IMR-90 (cell line): Measurements from ENCODE around the gene FRK. TPM values are rescaled to one million over a fixed set of nuclear protein-coding genes. Genes with fewer than 3 reads are reported as not detected.

ENCODE experiments used
- ATAC-seq: fragments of 200-7000 bp; cut with Tn5 transposase; 2 replicates; pipeline ENCODE4 v1.9.1; 2020; ENCODE audit warnings: low read depth, mild to moderate bottlenecking, moderate library complexity
- BruUV-seq: library from RNA; stranded (reverse); fragments of 400-500 nt; replicated peaks from 2 replicates; lab custom pipeline; 2021; lab: Mats Ljungman, UMichigan
- CTCF ChIA-PET: fragments of 300-600 bp; formaldehyde crosslinking; extraction: SDS; loops from one replicate; lab custom pipeline; 2021; ENCODE audit warnings: antibody characterized with exemption; lab: Yijun Ruan, JAX
- POLR2A ChIA-PET: fragments of 300-600 bp; sonication (Branson Sonifier 250); formaldehyde crosslinking; loops from one replicate; lab custom pipeline; 2022; ENCODE audit warnings: antibody characterized with exemption; ENCODE audit not compliant: unreplicated experiment; lab: Charles Lee
- DNase-seq: peaks from one replicate; pipeline ENCODE4 v3.0.0; 2013
- H2AFZ ChIP-seq: replicated peaks from 2 replicates; pipeline ENCODE3; 2013; ENCODE audit warnings: low read length, mild to moderate bottlenecking; ENCODE audit not compliant: poor library complexity
- H2AK5ac ChIP-seq: 2 replicates; pipeline ENCODE4 v1.6.1; 2013; ENCODE audit warnings: low read depth, low read length, inconsistent platforms
- H2AK9ac ChIP-seq: replicated peaks from 2 replicates; pipeline ENCODE3; 2013; ENCODE audit warnings: mild to moderate bottlenecking, low read depth, low read length, moderate library complexity; ENCODE audit not compliant: poor library complexity
- H2BK120ac ChIP-seq: 2 replicates; pipeline ENCODE4 v1.6.1; 2013; ENCODE audit warnings: low read depth, low read length, inconsistent platforms
- H2BK15ac ChIP-seq: 3 replicates; pipeline ENCODE4 v1.6.1; 2013; ENCODE audit warnings: low read depth, low read length, inconsistent platforms
- H2BK20ac ChIP-seq: 2 replicates; pipeline ENCODE4 v1.6.1; 2013; ENCODE audit warnings: low read depth, mild to moderate bottlenecking, inconsistent platforms, low read length, moderate library complexity
- H2BK5ac ChIP-seq: 2 replicates; pipeline ENCODE4 v1.6.1; 2013; ENCODE audit warnings: mild to moderate bottlenecking, low read depth, low read length, inconsistent platforms; ENCODE audit not compliant: poor library complexity, severe bottlenecking
- H3K14ac ChIP-seq: replicated peaks from 2 replicates; pipeline ENCODE4 v1.6.1; 2013; ENCODE audit warnings: low read depth, low read length, inconsistent platforms
- H3K18ac ChIP-seq: 2 replicates; pipeline ENCODE4 v1.6.1; 2013; ENCODE audit warnings: low read depth, low read length, control low read depth
- H3K23ac ChIP-seq: 2 replicates; pipeline ENCODE4 v1.6.1; 2013; ENCODE audit warnings: low read depth, low read length, inconsistent platforms
- H3K27ac ChIP-seq: 2 replicates; pipeline ENCODE4 v1.5.1; 2013; ENCODE audit warnings: mild to moderate bottlenecking, control low read depth, low read length; ENCODE audit not compliant: insufficient read depth
- H3K27me3 ChIP-seq: 2 replicates; pipeline ENCODE4 v1.6.1; 2013; ENCODE audit warnings: low read length; ENCODE audit not compliant: control insufficient read depth, insufficient read depth
- H3K36me3 ChIP-seq: 2 replicates; pipeline ENCODE4 v1.6.1; 2013; ENCODE audit warnings: low read length, mixed read lengths; ENCODE audit not compliant: control insufficient read depth, insufficient read depth
- H3K4ac ChIP-seq: 2 replicates; pipeline ENCODE4 v1.6.1; 2013; ENCODE audit warnings: low read depth, low read length, inconsistent platforms
- H3K4me1 ChIP-seq: 2 replicates; pipeline ENCODE4 v1.6.1; 2013; ENCODE audit warnings: low read length, mixed read lengths; ENCODE audit not compliant: control insufficient read depth, insufficient read depth
- H3K4me2 ChIP-seq: 2 replicates; pipeline ENCODE4 v1.6.1; 2013; ENCODE audit warnings: low read depth, mild to moderate bottlenecking, control low read depth, low read length, moderate library complexity
- H3K4me3 ChIP-seq: 2 replicates; pipeline ENCODE4 v1.5.1; 2013; ENCODE audit warnings: low read depth, mild to moderate bottlenecking, control low read depth, low read length, moderate library complexity; ENCODE audit not compliant: insufficient read depth
- H3K56ac ChIP-seq: 2 replicates; pipeline ENCODE4 v1.6.1; 2013; ENCODE audit warnings: low read length, inconsistent platforms; ENCODE audit not compliant: insufficient read depth; ENCODE audit errors: extremely low read depth
- H3K79me1 ChIP-seq, 2 experiments: 2 replicates each; pipeline ENCODE4 v1.6.1; 2013; ENCODE audit warnings: low read length in 2 of 2, inconsistent platforms in 1 of 2, low read depth in 1 of 2
- H3K9ac ChIP-seq: 2 replicates; pipeline ENCODE4 v1.6.1; 2013; ENCODE audit warnings: low read depth, low read length, control low read depth
- H3K9me1 ChIP-seq: 2 replicates; pipeline ENCODE4 v1.6.1; 2013; ENCODE audit warnings: low read length, inconsistent platforms; ENCODE audit not compliant: insufficient read depth
- H3K9me3 ChIP-seq: 2 replicates; pipeline ENCODE4 v1.6.1; 2013; ENCODE audit warnings: low read length; ENCODE audit not compliant: control insufficient read depth, insufficient read depth
- H4K20me1 ChIP-seq: 2 replicates; pipeline ENCODE4 v1.6.1; 2013; ENCODE audit warnings: low read length, inconsistent platforms; ENCODE audit not compliant: insufficient read depth
- H4K5ac ChIP-seq: 2 replicates; pipeline ENCODE4 v1.6.1; 2013; ENCODE audit warnings: mild to moderate bottlenecking, low read depth, low read length, control low read depth
- H4K8ac ChIP-seq, 2 experiments: 2 replicates each; pipeline ENCODE4 v1.6.1; 2013; ENCODE audit warnings: low read depth in 2 of 2, low read length in 2 of 2, control low read depth in 1 of 2, inconsistent platforms in 1 of 2
- H4K91ac ChIP-seq: 2 replicates; pipeline ENCODE4 v1.6.1; 2013; ENCODE audit warnings: low read depth, low read length, inconsistent platforms; ENCODE audit not compliant: insufficient read depth
- BHLHE40 ChIP-seq: fragments of 150-350 bp; IDR thresholded peaks from 2 replicates; pipeline ENCODE4 v1.6.1; 2016; ENCODE audit warnings: mild to moderate bottlenecking, low read depth, low read length
- CEBPB ChIP-seq: IDR thresholded peaks from 2 replicates; pipeline ENCODE4 v1.6.1; 2012; ENCODE audit warnings: low read depth, low read length, improper control_type of control experiment
- CHD1 ChIP-seq: IDR thresholded peaks from 2 replicates; pipeline ENCODE4 v1.6.1; 2012; ENCODE audit warnings: low read depth, low read length, improper control_type of control experiment
- FOS ChIP-seq: fragments of 150-350 bp; IDR thresholded peaks from 2 replicates; pipeline ENCODE4 v1.6.1; 2016; ENCODE audit warnings: low read depth, low read length
- MAZ ChIP-seq: IDR thresholded peaks from 2 replicates; pipeline ENCODE4 v1.6.1; 2012; ENCODE audit warnings: low read depth, mild to moderate bottlenecking, low read length, improper control_type of control experiment, moderate library complexity, borderline replicate concordance
- NFE2L2 ChIP-seq: fragments of 150-350 bp; IDR thresholded peaks from 2 replicates; pipeline ENCODE4 v1.6.1; 2016; ENCODE audit warnings: low read depth, mild to moderate bottlenecking, low read length
- RAD21 ChIP-seq: IDR thresholded peaks from 2 replicates; pipeline ENCODE4 v1.6.1; 2012; ENCODE audit warnings: low read length, improper control_type of control experiment
- RFX5 ChIP-seq: IDR thresholded peaks from 2 replicates; pipeline ENCODE4 v1.8.0; 2012; ENCODE audit warnings: low read depth, mild to moderate bottlenecking, low read length, moderate library complexity
- SMC3 ChIP-seq: fragments of 150-350 bp; IDR thresholded peaks from 2 replicates; pipeline ENCODE4 v1.6.1; 2016; ENCODE audit warnings: low read depth, mild to moderate bottlenecking, antibody characterized with exemption, low read length, moderate library complexity
- WGBS, 2 experiments: methylation state at CpG; one replicate each; pipeline versions ENCODE4 v1.1.5 to v1.1.7; 2013; ENCODE audit warnings: missing lambda C conversion rate in 2 of 2; ENCODE audit not compliant: insufficient read length in 1 of 2; ENCODE audit errors: extremely low coverage in 2 of 2; 5-methylcytosine and 5-hydroxymethylcytosine counted together
- dilution Hi-C: fragments of 300-500 bp; cut with HindIII; formaldehyde crosslinking; loops from one replicate; pipeline ENCODE4 v1.14.3; 2018; ENCODE audit warnings: low sequenced_read_pairs; ENCODE audit not compliant: unreplicated experiment
- in situ Hi-C: fragments of 300-500 bp; cut with MboI; formaldehyde crosslinking; loops from 3 replicates; pipeline ENCODE4 v1.14.3; 2019; ENCODE audit warnings: low sequenced_read_pairs, inconsistent platforms, mixed read lengths
- intact Hi-C: fragments of 100-400 bp; cut with micrococcal nuclease; formaldehyde crosslinking; loops from 2 replicates; pipeline ENCODE4 v1.10.0; 2022
- polyA plus RNA-seq, 3 experiments: library from polyadenylated mRNA; depleted of rRNA; stranded (reverse); fragments of >200 nt; gene quantifications; 2 replicates each; pipeline ENCODE4 v1.2.3, GENCODE V29; 2012; ENCODE audit warnings: low replicate concordance in 1 of 3
- total RNA-seq: library from RNA; depleted of rRNA; stranded (reverse); fragments of >200 nt; gene quantifications from 2 replicates; pipeline ENCODE4 v1.2.3, GENCODE V29; 2012
- TF ChIP-seq, protein P1 (sequence below): fragments of 150-350 bp; IDR thresholded peaks from 2 replicates; pipeline ENCODE4 v1.6.1; 2016; ENCODE audit warnings: low read depth, mild to moderate bottlenecking, low read length, moderate library complexity, borderline replicate concordance
- TF ChIP-seq, protein P2 (sequence below): conservative IDR thresholded peaks from 2 replicates; pipeline ENCODE4 v1.5.1; 2012; ENCODE audit warnings: mild to moderate bottlenecking, low read depth, low read length, improper control_type of control experiment

The FRK gene
- total and polyA plus RNA-seq, 2 of the 4 experiments (the other 2 are of a cell fraction), result under 0.01 to 0.02 TPM

DNA sequence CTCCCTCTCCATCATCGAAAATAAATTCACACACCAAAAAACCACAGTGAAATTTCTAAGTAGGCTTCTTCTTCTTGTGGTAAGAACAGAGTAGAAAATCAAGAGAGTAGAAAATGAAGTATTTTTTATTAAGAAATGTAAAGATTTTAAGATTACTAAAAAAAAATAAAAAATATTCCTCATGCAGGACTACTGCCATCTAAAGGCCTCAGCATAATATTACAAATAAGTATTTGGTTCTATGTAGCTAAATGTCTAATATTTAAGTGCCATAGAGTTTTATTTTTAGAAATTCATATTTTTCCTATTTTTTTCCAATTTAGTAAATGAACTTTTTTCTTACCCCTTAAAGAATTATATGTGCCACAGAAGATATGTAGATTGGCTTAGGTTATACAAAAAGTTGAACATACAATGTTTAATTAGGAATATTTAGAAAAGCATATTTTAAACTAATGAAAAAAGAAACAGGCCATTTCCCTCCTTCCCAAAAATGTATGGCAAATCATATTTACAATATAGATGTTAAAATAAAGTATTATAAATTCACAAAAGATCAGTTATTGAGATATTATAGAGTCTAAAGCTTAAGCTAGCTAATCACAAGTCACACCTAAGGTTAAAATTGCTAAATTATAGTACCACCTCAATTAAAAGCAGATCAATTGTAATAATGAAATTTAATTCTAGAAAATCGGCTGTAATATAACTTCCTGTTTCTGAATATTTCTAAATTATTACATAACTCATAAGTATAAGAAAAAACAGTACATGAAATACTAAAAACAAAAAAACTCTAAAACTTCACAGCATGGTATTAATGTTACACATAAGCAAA lies 36.5 kb upstream of the FRK start:
- Histone ChIP-seq H2BK120ac (no peak overlapping the region), H3K36me3 (no peaks in the 10 kb centered on the region), H4K8ac (no peak overlapping the region), H3K18ac (no peak overlapping the region), H3K4me2 (no peak overlapping the region), H3K56ac (no peak overlapping the region), H3K27me3 (no peaks in the 10 kb centered on the region), H3K27ac (no peak overlapping the region), H2AFZ (no peak overlapping the region), H3K23ac (no peak overlapping the region), H3K79me1 (peaks cover 6 to 8% of the 10 kb centered on the region in 2 experiments; a peak in 3 of 4 replicates), H3K9me1 (no peaks in the 10 kb centered on the region), H2AK9ac (no peak overlapping the region), H3K9me3 (peaks cover 4% of the 10 kb centered on the region), H3K9ac (no peak overlapping the region), H3K4me3 (no peak overlapping the region), H3K4ac (no peak overlapping the region), H4K5ac (no peak overlapping the region), H2BK5ac (no peak overlapping the region), H3K14ac (no peak overlapping the region), H4K20me1 (no peaks in the 10 kb centered on the region), H2BK15ac (no peak overlapping the region), H3K4me1 (peaks cover 2% of the 10 kb centered on the region), H2AK5ac (no peak overlapping the region), H4K91ac (no peak overlapping the region), H2BK20ac (no peak overlapping the region)
- BruUV-seq, result no TSS peak
- in situ Hi-C loops, result loop anchor here (5.0 kb wide), 1 partner anchor 85 kb away; no protein-coding TSS in a partner anchor
- intact Hi-C loops, result loop anchor here (1.0 to 10.0 kb wide), 4 partner anchors 86 to 1352 kb away; no protein-coding TSS in a partner anchor
- TF ChIP-seq NFE2L2 (no peak), CEBPB (no peak), MAZ (no peak), RFX5 (no peak), RAD21 (peak; percentile 66), SMC3 (peak; percentile 54), BHLHE40 (no peak), CHD1 (no peak), FOS (no peak)
- TF ChIP-seq, protein P1, sequence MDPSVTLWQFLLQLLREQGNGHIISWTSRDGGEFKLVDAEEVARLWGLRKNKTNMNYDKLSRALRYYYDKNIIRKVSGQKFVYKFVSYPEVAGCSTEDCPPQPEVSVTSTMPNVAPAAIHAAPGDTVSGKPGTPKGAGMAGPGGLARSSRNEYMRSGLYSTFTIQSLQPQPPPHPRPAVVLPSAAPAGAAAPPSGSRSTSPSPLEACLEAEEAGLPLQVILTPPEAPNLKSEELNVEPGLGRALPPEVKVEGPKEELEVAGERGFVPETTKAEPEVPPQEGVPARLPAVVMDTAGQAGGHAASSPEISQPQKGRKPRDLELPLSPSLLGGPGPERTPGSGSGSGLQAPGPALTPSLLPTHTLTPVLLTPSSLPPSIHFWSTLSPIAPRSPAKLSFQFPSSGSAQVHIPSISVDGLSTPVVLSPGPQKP, result no peak
- TF ChIP-seq, protein P2, sequence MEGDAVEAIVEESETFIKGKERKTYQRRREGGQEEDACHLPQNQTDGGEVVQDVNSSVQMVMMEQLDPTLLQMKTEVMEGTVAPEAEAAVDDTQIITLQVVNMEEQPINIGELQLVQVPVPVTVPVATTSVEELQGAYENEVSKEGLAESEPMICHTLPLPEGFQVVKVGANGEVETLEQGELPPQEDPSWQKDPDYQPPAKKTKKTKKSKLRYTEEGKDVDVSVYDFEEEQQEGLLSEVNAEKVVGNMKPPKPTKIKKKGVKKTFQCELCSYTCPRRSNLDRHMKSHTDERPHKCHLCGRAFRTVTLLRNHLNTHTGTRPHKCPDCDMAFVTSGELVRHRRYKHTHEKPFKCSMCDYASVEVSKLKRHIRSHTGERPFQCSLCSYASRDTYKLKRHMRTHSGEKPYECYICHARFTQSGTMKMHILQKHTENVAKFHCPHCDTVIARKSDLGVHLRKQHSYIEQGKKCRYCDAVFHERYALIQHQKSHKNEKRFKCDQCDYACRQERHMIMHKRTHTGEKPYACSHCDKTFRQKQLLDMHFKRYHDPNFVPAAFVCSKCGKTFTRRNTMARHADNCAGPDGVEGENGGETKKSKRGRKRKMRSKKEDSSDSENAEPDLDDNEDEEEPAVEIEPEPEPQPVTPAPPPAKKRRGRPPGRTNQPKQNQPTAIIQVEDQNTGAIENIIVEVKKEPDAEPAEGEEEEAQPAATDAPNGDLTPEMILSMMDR, result peak; percentile 73
- ATAC-seq (no peak), DNase-seq (peak; percentile 44)
- ChIA-PET CTCF (interaction anchor here (0.8 to 1.8 kb wide), 2 partner anchors 78 to 85 kb away, joined by 4 to 13 read pairs; no protein-coding TSS in a partner anchor), POLR2A (no interaction called here)
- no CpG with 5 or more reads among the region's 2 CpGs for WGBS, 2 experiments
- dilution Hi-C loops, result no loop called here
